DMS153 treated with DMSO at 0.1 percent for 48 hours (cell line): Measurements from ENCODE around the gene PDGFD.

ENCODE experiments used
- DNase-seq: peaks from one replicate; lab custom pipeline; 2025; ENCODE audit not compliant: unreplicated experiment; lab: John Stamatoyannopoulos, UW

The PDGFD gene

DNA sequence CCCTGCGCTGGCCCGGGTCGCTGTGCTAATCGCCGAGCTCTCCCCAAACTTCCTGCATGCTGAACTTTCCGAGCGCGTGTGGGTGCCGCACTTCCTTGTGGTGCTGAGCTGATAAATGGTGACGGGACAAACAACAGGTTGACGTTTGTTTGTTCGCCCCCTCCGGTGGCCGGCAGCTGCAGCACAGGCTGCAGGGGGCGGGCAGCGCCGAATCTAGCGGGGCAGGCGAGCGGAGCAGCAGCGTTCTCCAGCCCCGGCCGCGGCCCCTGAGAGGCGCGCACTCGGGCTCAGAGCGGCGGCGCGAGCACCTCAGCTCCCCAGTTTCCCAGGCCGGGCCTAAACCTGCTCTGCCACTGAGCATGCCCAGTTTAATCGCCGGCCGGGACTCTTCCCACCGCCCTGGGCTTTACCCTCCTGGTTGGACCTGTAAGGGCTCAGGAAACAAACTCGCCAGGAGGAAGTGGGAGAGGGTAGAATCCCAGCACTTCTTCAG, at the start of gene PDGFD:
Gene PDGFD (minus strand): TSS at position 120 of the 493 bp plus-strand sequence.
- no peak for DNase-seq

DNA sequence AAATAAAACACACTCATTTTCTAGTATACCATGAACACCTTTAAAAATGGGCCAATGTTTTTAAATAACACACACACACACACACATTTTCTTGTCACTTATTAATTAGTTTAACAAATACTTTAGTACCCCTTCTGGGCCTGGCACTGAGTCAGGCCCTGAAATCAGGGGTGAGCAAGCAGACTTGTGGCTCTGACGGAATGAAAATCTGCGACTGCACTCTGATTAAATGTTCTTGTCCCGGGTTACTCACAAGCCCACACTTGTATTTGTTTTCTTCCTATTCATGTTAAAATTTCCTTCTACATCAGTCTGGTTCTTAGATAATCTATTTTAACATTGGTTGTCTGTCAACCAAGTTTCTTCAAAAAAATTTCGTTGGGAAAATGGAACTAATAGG, 43.0 kb upstream of the PDGFD start:
- DNase-seq = no peak

DNA sequence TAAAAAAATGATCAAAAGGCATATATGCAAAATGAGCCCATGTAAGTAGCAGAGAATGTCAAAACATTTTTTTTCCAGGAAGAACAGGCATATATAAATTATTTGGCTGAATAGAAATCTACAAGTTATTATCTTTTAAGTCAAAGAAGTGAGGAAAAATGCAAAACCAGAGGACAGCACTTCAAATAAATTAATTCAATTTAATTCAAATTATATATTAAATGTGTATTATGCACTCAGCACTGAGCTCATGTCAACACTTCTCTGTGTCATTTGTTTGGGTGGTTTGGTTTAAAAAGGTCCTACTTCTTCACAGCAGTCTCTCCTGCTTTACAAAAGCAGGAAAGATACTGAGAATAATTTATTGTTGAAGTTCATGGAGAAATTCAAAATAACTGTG, 41.9 kb upstream of the PDGFD start:
- DNase-seq = no peak

DNA sequence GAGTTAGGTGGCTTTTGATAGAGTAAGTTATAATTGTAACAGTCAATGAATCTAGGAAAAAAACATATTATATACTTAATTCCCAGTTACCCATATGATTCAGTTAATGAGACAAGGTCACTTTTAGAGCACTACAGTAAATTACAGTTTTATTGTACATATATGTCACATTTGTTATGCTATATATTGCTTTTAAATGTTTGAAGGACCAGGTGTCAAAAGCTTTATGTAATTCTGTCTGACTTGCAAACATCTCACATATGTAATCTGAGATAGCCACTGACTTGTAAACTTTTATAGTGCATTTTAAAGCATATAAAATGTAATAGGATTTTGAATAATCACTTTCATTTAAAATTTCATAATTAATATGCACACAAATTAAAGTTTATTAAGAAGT, 36.7 kb upstream of the PDGFD start:
- DNase-seq = no peak

DNA sequence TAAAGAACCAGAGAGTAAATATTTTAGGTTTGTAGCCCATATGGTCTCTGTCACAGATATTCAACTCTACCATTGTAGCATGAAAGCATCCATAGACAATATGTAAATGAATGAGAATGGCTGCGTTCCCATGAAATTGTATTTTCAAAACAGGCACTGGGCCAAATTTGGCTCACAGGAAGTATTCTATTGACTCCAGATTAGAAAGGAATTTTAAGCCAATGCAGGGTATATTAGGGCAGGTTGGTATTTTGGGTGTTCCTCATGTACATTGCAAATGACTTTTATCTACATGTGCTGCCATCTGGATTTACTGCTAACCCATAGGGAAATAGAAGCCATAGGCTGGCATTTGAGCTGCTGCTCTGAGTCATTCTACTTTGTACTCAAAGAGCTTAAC, 35.1 kb upstream of the PDGFD start:
- DNase-seq = no peak

DNA sequence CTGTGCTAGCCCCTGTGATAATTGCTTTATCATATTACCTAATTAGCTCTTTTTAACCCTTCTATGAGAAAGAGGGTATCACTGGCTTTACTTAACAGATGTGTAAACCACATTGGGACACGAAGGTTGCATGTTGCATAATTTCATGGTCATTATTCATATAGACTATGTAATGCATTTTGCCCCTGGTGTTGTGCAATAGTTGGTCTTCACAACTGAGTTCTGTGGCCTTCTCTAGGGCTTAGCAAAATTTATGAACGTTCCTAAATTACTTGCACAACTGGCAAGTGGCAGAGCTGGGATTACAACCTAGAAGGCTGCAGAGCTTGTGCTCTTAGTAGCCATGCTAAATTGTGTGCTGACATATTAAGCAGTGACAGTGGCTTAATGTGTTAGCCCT, 34.6 kb upstream of the PDGFD start:
- DNase-seq = no peak

DNA sequence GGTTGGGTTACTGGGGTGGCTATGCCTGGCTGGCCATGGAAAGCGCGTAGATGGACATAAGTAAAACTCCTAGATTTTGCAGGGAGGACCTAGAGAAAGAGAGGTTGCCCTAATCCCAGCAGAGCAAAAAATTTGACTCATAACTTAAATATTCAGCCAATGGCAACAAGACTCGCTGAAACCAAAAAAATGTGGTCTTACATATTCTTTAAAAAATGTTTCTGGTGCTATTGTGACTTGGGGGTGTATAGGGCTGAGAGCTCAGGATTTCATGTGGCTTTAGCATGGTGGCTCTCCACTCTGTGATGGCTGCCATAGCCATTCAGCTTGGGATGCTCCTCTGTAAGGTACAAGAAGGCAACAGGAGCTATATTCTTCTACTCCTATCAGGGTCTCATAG, 27.2 kb upstream of the PDGFD start:
- no peak for DNase-seq

DNA sequence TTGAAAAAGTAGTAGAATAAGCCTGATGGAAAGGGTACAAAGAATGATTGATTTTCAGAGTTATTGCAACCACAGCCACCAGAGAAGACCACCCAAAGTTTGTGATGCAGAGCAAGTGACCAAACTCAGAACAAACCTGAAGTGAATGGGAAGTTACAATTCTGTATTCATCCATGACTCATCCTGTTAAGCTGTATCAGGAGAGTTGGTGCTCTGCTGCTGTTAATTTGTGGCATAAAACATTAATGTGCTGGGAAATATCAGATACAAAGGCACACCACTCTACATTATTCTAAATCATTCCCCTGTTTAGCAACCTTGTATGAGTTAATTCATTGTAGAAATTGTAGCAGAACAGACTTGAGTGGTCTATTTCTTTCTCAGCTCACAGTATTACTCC, 19.6 kb upstream of the PDGFD start:
- no peak for DNase-seq

DNA sequence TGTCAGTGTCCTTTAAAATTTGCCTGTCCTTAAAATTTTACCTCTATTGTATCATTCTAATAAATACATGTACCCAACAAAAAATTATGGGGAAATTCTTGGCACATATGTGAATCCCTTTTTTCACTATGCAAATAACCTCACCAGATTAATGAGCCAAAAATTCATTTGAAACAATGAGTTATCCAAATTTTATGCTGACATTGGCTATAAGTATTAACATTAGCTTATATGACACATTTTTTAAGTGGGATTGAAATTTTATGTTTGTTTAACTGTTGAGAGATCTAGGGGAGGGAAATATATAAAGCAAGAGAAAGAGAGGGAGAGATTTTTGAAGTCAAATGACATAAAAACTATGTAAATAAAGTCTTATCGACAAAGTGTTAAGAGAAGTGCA, 11.8 kb upstream of the PDGFD start:
- no peak for DNase-seq

DNA sequence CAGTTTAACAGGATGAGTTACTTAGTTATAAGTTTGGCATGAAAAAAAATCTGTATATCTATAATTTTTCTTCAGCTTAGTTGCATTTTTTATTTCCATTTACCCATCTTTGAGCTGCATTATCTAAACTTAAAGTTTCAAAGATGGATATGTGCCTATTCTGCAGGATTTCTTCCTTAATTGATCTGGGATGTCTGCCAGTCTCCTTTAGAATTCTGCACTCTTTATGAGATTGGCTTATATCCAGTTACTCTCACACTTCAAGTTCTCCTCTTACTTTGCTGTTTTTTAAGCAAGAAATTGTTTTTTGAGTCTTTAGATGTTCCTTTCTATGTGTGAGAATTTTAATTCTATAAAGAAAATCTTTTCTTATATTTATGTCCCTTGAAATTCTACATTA, 5.1 kb upstream of the PDGFD start:
- no peak for DNase-seq

DNA sequence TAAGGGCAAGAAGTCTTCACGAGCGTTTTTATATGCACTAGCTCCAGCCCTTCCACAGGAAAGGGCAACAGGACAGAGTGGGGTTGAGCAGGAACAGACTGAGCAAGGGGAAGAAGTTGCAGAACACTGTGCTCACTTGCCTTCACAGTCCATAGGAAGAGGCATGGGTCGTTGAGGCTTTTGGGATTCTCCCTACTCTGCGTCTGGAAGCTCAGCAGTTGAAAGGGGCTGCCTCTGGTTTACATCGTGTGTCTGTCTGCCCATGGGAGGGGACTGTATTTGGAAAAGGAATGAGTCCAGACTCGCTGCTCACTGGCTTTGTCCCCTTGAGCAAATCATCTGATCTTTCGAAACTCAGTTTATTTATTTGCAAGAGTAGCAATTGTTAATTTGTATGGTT, 1.1 kb upstream of the PDGFD start:
- no peak for DNase-seq

DNA sequence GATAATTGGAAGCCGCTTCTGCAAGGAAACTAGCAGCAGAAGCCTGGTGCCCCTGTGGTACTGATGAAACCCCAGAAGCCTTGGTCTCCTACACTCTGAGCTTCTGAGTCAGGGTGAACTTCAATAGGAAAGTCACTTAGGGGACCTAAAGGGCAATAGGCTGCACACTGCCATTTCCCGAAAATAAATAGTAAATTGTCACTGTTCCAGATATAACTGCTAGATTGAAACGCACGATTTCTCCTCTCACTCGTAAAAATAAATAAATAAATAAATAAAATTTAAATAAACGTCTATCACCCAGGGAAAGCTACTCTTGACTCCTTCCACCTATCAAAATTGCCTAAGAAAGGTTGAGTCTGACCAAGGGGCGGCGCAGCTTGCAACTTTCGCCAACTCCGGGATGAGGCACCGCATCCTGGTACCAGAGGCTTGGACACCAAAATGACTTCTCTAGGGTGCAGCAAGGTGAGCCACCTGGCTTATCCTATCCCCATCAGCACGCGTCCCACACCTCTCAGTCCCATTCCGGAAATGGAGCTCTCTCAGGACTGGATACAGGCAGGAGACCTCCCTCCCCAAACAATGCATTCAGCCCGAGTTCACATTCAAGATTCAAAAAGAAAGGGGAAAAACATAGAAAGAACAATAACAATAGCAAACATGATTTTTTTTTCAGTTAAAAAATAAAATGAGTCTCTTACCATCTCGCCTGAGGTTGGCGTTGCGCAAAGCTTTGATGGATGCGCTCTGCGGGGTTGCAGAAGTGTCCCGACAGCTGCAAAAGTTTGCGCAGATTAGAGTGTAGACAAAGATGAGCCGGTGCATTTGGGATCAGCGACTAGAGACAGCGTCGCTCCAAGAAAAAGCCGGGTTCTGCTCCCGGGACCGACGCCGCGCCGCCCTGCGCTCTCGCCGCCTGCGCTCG, 583 bp downstream of the PDGFD start:
- DNase-seq = no peak

DNA sequence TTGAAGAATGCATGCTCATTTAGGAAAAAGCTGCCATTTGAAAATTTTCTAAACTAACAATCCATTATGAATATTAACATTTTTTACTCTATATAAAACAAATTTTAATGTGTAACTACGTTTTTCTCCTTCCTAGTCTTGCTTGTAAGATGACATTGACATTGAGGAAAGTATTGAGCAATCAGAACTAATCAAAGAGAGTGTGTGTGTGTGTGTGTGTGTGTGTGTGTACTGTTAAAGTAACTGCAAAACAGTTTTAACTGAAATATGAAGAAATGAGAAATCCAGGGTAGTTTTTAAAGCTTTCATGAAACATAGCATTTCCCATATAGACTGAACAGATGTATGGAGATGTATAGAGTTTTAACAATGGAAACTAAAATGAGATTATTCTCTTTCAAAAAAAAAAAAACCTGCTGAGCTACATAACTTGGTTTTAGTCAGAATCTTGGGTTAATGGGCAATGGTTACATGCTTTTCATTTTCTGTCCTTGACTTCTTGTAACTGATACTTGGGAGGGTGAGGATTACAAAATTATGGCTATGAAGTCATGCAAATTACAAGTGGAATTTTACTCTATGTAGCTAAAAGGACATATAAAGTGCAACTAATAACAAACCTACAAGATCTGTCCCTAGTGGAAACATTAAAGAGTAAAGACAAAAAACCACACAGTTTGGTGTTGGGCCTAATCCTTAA, 2.0 kb downstream of the PDGFD start:
- DNase-seq = no peak

DNA sequence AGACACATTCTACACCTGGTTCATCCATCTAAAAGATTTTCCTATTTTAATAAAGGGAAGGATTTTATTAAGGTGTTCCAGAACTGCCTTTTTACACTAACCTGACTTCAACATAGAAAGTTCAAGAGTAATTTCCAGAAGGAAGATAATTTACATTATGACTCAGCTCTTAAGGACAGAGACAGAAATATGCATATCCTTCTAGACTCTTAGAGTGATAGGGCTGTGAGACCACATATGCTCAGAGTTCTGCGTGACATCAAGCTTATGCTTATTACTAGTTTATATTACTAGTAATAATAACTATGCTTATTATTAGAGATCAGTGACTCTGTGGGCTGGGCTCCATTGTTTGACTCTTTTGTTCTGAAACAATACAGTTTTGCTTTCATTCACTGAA, 4.6 kb downstream of the PDGFD start:
- no peak for DNase-seq

DNA sequence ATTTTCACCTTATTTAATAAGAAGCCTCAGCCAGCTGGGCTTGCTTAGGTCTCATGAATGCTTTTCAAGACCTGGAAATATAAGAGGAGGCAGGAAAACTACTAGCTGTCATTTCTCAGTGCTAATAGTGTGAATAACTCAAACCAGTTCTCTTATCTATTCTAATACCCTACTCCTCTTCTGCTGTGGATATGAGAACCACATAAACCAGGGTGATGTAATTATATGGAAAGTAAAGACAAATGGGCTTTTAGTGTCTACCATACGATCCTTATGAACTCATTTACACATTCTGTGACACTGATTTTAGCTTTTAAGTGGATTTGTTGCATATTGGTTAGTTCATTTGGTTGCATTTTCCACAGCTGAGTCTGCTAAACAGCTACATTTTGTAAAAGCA, 8.6 kb downstream of the PDGFD start:
- no peak for DNase-seq

DNA sequence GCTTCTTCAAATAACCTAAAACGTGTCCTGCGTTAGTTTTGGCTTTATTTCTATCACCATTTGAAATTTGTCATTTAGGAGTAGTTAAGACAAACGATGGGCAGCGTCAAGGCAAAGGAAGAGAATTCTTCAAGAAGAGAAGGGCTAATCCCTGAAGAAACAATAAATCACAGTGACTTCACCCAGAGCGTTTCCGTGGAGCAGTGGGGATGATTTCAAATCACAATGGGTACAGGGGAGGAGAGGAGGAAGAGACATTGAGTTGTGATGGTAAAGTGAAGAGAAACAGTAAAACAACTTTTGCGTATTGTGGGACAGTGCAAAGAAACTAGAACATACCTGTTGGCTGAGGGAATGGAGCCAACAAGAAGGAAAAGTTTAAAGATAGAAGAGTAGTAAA, 9.7 kb downstream of the PDGFD start:
- no peak for DNase-seq

DNA sequence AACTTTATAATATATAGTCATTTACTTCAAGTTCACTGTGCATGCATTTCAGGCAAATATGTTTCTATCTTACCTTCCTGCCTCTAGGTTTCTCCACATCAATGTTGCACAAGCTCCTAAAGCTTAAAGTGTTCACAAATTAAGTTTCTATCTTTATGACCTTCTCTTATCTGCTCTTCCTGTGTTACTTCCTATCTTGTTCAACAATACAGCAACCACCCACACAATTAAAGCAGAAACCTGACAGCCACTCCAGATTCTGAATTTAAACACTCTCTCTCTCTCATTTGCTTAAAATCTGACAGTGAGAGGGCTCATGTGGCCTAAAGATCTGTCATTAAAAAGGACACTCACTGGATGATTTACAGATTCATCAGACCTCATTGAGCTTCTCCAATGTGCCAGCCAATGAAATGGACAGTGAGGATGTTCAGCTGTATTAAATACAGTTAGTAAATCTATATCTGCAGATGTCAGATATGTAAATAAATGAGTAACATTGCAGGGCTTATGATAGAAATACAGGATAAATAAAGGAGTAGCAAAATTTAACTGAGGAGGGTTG, 10.9 kb downstream of the PDGFD start:
- peak; percentile 40 for DNase-seq

DNA sequence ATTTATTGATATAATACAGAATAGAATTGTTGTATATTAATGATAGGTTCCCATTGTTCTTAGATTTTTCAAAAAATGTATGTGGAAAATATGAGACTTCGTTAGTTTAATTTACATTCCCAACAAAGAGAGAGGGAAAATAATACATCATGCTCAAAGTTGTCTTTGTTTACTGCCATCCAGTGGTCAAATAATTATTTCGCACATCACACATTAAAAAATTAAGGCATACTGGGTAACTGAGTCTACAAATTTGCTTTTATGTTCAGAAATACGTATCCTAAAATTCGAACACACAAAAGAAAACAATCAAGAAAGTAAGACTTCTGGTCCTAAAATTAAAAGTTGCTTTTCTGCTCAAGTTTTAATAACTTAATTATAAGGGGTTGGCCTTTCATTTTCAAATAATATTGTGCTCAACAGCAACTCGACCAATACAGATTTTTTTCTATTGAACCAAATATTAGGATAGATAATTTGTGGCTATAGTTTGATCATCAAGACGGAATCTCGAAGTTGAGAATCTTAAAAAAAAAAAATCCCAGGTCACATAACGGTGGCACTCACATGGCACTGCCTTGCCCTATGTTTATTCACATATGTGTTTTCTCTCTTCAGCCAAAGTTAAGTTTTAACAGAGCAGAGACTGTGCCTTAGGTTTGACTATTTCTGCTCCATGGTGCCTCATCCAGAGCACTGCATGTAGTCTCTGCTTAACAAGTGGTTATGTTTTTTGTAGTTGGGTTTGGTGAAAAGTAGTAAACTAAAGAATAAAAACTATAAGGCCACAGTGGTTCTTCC, 12.3 kb downstream of the PDGFD start:
- DNase-seq = no peak

DNA sequence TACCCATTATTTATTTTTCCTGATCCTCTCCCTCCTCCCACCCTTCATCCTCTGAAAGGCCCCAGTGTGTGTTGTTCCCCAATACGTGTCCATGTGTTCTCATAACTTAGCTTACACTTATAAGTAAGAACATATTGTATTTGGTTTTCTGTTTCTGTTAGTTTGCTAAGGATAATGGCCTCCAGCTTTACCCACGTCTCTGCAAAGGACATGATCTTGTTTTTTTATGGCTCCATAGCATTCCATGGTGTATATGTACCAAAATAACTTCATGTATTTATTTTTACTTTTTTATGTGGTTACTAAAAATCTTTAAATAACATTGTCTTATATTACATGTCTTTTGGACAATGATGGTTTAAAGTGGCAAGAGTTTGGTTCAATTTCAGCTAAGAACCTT, 15.2 kb downstream of the PDGFD start:
- no peak for DNase-seq

DNA sequence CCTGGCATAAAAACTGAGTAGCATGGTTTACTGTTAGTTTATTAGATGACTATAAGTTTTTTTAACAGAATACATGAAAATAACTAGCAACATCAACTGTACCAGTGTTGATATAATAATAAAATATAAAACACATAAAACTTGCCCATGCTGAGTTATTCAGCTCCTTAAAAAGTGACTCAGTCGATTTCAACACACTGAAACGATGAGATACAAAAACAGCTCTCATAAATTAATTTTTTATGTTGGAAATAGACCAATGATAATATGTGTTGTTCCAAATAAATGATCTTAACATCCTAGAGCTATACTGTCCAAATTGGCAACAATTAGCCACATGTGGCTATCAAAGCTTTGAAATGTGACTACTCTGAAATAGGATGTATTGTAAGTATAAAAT, 15.9 kb downstream of the PDGFD start:
- no peak for DNase-seq

DNA sequence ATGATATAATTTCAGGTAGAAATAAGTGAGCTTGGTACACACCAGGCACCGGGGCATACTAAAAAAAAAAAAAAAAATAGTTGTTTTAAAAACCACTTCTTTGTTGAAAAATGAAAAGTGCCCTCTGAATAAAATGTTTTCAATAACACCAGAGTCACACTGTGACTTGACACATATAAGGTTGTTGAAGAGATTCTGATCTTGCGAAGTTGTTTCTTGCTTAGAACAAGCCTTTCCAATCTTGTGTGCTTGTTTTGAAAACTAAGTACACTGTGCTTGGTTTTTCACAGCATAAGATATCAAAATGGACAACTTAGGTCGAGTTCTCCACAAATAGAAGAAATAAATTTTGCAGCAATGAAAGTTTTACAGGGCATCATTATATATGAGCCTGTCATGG, 17.0 kb downstream of the PDGFD start:
- DNase-seq = no peak
